ENCODE data around the gene CDYL2.
A peak's percentile ranks its signal among the peaks of the same experiment; 100 is the strongest.
"Not testable (repeated sequence)": the region's sequence is repeated elsewhere in the genome, so short reads cannot be mapped to it uniquely, and the experiment has no call there.

The CDYL2 gene

DNA sequence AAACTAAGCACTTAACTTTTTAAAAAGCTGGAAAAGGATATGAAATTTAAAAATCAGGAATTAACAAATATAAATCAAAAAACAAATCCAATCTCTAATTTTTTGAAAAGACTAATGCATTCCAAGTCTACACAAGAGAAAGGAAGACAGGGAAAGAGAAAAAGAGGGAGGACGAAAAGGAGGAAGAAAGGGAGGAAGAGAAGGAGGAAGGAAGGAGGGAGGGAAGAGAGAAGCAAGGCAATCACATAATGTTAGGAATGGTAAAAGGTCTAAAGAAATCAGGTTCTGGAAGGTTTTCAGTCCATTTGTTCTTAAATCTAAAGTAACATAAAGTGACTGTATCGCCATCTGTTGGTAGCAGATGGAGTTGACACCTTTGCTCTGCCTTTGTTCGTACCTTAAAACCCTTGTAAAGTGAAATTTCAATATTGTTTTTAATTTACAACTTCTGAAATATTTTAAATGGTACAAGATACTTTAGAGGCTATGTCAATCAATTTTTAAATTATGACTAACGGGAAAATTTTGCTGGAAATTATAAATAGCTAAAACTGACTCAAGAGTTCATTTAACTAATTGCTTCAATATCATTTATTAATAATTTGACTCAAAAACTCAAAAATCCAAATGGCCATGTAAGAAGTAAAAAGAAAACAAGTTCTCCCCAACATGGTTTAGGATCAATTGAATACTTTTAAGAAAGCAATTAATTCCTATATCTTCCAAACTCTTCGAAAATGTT lies 20.4 kb upstream of the CDYL2 start:
- Histone ChIP-seq H3K27me3 (no peaks in the 10 kb centered on the region), H3K4me1 (ENCODE audit: control insufficient read depth in 1 of 2, insufficient read depth in 1 of 2, low read depth in 1 of 2, low read length in 1 of 2) (no peaks in the 10 kb centered on the region), H3K9me3 (no peaks in the 10 kb centered on the region), H3K36me3 (no peaks in the 10 kb centered on the region), H3K27ac (no peak overlapping the region), H3K4me3 (ENCODE audit: low read depth in 1 of 2, low read length in 1 of 2) (no peak overlapping the region)
- TF ChIP-seq, protein P1, sequence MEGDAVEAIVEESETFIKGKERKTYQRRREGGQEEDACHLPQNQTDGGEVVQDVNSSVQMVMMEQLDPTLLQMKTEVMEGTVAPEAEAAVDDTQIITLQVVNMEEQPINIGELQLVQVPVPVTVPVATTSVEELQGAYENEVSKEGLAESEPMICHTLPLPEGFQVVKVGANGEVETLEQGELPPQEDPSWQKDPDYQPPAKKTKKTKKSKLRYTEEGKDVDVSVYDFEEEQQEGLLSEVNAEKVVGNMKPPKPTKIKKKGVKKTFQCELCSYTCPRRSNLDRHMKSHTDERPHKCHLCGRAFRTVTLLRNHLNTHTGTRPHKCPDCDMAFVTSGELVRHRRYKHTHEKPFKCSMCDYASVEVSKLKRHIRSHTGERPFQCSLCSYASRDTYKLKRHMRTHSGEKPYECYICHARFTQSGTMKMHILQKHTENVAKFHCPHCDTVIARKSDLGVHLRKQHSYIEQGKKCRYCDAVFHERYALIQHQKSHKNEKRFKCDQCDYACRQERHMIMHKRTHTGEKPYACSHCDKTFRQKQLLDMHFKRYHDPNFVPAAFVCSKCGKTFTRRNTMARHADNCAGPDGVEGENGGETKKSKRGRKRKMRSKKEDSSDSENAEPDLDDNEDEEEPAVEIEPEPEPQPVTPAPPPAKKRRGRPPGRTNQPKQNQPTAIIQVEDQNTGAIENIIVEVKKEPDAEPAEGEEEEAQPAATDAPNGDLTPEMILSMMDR (IDR thresholded peaks at IDR 0.05) = peak; percentile 57

DNA sequence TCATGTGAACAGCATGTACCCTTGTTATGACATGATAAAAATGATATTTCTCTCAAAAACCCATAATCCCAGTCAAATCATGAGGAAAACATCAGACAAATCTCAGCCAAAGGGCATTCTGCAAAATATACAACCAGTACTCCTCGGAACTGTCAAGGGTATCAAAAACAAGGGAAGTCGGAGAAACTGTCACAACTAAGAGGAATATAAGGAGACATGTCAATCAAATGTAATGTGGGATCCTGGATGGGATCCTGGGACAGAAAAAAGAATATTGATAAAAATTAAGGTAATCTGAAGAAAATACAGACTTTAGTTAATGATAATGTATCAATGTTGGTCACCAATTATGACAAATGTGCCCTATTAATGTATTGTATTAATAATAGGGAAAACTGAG lies 15.6 kb upstream of the CDYL2 start:
- peaks cover 0 to 4% of the 10 kb centered on the region in 2 experiments for H3K4me1 ChIP-seq (ENCODE audit: control insufficient read depth in 1 of 2, insufficient read depth in 1 of 2, low read depth in 1 of 2, low read length in 1 of 2)
- H3K27me3 ChIP-seq = no peaks in the 10 kb centered on the region
- no peak overlapping the region for H3K27ac ChIP-seq
- no peaks in the 10 kb centered on the region for H3K9me3 ChIP-seq
- H3K4me3 ChIP-seq (ENCODE audit: low read depth in 1 of 2, low read length in 1 of 2) = no peak overlapping the region
- H3K36me3 ChIP-seq = no peaks in the 10 kb centered on the region
- TF ChIP-seq, protein P1 (IDR thresholded peaks at IDR 0.05) = no peak

DNA sequence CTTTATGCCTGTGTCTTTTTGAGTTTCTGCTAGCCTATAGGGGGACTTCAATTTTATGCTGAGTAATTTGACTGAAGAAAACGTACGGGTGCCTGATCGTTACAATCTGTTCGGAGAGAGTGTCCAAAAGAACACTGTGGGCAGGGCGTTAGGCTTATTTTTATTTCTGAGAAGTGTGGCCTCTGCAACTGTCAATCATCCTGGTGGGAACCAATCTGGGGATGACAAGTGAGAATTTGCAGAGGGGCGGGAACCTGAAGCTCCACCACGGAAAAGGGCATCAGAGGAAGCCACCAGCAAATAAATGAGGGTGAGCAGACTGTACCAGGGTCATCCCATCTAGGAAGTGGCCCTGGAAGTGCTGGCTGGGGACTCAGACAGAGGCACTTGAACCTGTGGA lies 12.0 kb upstream of the CDYL2 start:
- H3K9me3 ChIP-seq = no peaks in the 10 kb centered on the region
- H3K4me1 ChIP-seq (ENCODE audit: control insufficient read depth in 1 of 2, insufficient read depth in 1 of 2, low read depth in 1 of 2, low read length in 1 of 2) = peaks cover 0 to 4% of the 10 kb centered on the region in 2 experiments
- TF ChIP-seq, protein P1 (IDR thresholded peaks at IDR 0.05) = no peak
- no peak overlapping the region for H3K27ac ChIP-seq
- no peaks in the 10 kb centered on the region for H3K36me3 ChIP-seq
- H3K4me3 ChIP-seq (ENCODE audit: low read depth in 1 of 2, low read length in 1 of 2) = no peak overlapping the region
- no peaks in the 10 kb centered on the region for H3K27me3 ChIP-seq

DNA sequence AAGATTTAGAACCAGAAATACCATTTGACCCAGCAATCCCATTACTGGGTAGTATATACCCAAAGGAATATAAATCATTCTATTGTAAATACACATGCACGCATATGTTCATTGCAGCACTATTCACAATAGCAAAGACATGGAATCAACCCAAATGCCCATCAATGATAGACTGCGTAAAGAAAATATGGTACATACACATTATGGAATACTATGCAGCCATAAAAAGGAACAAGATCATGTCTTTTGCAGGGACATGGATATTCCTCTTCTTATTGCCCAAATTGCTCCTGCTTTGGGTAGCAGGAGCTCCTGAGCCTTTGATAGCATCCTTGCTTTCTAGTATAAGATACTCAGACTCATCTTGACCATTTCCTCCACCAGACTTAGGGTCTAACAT lies 10.9 kb upstream of the CDYL2 start:
- not testable (repeated sequence) for H3K9me3 ChIP-seq; H3K27me3 ChIP-seq; H3K4me3 ChIP-seq (ENCODE audit: low read depth in 1 of 2, low read length in 1 of 2); H3K36me3 ChIP-seq; H3K27ac ChIP-seq; H3K4me1 ChIP-seq (ENCODE audit: control insufficient read depth in 1 of 2, insufficient read depth in 1 of 2, low read depth in 1 of 2, low read length in 1 of 2)

DNA sequence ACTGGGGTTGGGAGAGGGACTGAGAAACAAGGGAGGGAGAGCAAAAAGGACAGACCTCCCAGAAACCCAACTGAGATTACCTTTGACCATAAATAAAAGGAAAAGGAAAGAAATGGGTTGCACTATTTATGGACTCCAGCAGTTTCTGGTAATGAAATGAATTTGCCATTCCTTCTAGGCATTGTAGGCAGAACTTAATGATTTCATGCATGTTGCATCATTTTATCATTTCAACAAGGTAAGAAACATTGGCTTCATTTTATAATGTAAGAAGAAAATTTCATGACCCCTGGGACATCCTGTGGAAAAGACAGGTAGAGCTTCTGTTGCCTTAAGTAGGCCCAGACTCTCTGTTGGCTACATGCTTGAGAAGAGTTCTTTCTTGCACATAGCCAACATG lies 8.2 kb upstream of the CDYL2 start:
- H3K27ac ChIP-seq = no peak overlapping the region
- TF ChIP-seq, protein P1 (IDR thresholded peaks at IDR 0.05) = no peak
- H3K4me3 ChIP-seq (ENCODE audit: low read depth in 1 of 2, low read length in 1 of 2) = no peak overlapping the region
- no peaks in the 10 kb centered on the region for H3K27me3 ChIP-seq
- no peaks in the 10 kb centered on the region for H3K36me3 ChIP-seq
- no peaks in the 10 kb centered on the region for H3K9me3 ChIP-seq
- peaks cover 14 to 22% of the 10 kb centered on the region in 2 experiments for H3K4me1 ChIP-seq (ENCODE audit: control insufficient read depth in 1 of 2, insufficient read depth in 1 of 2, low read depth in 1 of 2, low read length in 1 of 2)

DNA sequence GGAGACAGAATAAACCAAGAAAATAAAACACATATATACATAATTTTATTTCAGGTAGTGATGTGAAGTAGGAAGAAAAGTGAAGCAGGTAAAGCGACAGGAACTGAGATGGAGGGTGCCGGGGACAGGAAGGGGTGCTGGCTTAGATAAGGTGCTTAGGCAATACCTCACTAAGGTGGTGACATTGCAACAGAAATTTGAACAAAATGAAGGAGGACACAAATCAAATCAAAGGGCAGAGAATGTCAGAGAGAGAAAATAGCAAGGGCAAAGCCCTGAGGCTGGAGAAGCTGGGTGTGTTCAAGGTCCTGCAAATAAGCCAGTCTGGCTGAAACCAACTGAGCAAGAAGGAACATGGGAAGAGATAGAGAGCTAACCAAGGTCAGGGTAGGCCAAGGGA lies 5.0 kb upstream of the CDYL2 start:
- Histone ChIP-seq H3K4me1 (ENCODE audit: control insufficient read depth in 1 of 2, insufficient read depth in 1 of 2, low read depth in 1 of 2, low read length in 1 of 2) (peaks cover 19 to 26% of the 10 kb centered on the region in 2 experiments), H3K36me3 (no peaks in the 10 kb centered on the region), H3K27me3 (peaks cover 26% of the 10 kb centered on the region), H3K27ac (no peak overlapping the region), H3K4me3 (ENCODE audit: low read depth in 1 of 2, low read length in 1 of 2) (no peak overlapping the region), H3K9me3 (no peaks in the 10 kb centered on the region)
- TF ChIP-seq, protein P1 (IDR thresholded peaks at IDR 0.05) = no peak
